UCSD-AML1 (cell line): Measurements from ENCODE around the gene EYS.

Source experiments
- DNase-seq: peaks from one replicate; lab custom pipeline; 2025; ENCODE audit not compliant: unreplicated experiment; lab: John Stamatoyannopoulos, UW

EYS gene

GRCh38 chr6:65707126-65707826 lies at the start of gene EYS:
TSS of gene EYS (minus strand) at chr6:65707226. CDS start at chr6:65495410, 211,816 bp downstream.
- no peak for DNase-seq

- DNase-seq, result no peak
These were observed 39.3 kb upstream of the EYS start for GRCh38 chr6:65746302-65746701.

GRCh38 chr6:65745614-65746013 lies 38.6 kb upstream of the EYS start:
- no peak for DNase-seq

DNA sequence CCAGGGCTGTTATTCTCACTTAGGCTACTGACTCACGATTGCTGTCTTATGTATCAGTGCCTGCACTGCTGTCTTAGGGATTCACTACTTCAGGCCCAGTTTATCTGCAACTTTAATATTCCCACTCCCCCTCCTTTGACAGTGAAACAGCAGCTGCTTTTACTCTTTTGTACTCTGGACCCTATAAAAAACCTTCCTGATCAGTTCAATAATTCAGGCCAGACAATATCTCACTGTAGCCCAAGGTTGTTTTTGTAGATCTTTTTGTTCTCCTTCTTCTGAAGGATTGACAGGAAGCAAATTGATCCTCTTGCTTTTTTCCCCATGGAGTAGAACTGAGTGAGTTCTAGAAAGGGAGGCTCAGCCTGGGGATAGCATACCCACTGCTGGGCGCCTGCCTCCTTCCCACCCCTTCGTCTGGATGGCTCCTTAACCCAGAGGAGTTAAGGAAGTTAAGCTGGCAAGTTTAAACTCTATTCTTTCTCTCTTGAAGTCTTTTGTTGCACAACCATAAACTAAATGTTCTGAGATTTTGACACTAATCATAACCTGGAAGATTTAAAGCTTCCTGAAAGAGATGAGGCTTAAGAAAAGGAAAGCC lies 22.0 kb upstream of the EYS start:
- no peak for DNase-seq

DNA sequence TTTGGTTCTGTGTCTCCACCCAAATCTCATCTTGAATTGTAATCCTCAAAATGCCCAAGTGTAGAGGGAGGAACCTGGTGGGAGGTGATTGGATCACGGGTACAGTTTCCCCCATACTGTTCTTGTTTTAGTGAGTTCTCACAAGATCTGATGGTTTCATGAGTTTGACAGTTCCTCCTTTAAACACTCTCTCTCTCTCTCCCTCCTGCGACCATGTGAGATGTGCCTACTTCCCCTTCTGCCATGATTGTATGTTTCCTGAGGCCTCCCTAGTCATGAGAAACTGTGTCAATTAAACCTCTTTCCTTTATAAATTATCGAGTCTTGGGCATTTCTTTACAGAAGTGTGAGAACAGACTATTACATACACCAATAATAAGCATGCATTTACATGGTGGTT lies 12.1 kb upstream of the EYS start:
- DNase-seq, result peak; percentile 3

GRCh38 chr6:65711531-65711930 lies 4.5 kb upstream of the EYS start:
- DNase-seq, result no peak

DNA sequence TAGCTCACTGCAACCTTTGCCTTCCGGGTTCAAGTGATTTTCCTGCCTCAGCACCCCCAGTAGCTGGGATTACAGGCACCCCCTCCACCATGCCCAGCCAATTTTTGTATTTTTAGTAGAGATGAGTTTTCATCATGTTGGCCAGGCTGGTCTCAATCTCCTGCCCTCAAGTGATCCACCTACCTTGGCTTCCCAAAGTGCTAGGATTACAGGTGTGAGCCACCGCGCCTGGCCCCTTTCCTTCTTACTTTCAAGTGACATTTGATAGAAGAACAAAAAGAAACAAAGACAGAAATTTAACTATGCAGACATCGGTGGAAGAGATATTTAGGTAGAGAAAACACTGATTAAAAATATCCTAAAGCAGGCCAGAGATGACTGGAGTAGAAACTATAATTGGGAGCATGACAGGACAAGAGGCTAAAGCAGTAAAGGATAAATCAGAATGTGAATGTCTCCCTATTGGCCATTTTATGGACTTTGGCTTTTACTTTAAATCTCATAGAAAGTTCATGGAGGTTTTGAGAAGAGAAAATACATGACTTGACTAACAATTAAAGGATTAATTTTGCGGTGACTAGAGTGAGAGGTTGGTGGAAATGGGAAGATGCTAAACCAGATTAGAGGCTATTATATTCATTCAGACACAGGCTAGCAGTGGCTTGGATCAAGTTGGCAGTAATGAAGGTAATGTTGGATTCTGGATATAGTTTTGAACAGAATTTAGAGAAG lies 2.2 kb upstream of the EYS start:
- no peak for DNase-seq

GRCh38 chr6:65708162-65708561 lies 1.1 kb upstream of the EYS start:
- no peak for DNase-seq

DNA sequence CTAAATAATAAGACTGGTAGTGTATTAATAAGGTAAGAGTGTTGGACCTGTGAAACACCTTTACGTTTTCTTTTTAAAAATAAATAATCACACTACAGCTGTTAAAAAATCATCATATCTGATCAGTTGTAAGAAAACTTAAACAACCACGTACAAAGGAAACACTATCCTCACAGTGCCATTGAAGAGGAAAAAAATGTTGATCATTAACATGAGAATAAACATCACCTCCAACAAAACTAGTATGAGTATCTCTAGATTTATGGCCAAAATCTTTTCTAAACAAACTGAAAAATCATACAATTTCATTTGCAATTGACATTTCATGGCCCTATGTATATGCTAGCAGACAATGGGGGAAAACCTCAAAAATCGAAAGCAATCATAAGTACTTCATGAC lies 590 bp downstream of the EYS start:
- no peak for DNase-seq

DNA sequence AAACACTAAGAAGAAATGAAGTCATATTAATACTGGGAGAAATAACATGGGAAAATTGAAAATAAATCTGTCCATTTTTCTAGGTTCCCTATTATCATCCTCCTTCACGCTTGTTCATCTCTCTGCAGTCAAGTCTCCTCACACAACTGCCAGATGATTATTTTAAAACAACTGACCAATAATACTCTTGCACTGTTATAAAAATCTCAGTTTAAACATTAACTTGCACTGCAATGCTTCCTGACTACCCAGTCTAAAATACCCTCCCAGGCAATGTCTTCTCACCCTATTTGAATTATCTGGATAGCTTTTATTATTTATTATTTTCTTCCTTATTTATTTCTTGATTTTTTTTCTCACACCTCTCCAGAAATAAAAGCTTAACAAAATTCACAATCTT lies 5.7 kb downstream of the EYS start:
- no peak for DNase-seq

GRCh38 chr6:65700561-65700960 lies 6.5 kb downstream of the EYS start:
- no peak for DNase-seq

DNA sequence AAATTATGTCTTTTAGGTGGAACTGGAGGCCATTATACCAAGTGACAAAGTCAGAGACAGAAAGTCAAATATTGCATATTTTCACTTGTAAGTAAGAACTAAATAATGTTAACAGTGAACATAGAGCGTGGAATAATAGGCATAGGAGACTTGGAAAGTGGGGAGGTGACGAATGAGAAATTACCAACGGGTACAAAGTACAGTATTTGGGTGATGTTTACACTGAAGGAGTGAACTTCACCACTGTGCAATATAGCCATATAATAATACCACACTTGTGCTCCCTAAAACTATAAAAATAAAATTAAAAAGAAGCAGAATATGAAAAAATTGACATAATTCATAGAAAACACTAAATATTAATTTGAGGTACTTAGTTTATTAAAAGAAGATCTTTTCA lies 14.9 kb downstream of the EYS start:
- no peak for DNase-seq

DNA sequence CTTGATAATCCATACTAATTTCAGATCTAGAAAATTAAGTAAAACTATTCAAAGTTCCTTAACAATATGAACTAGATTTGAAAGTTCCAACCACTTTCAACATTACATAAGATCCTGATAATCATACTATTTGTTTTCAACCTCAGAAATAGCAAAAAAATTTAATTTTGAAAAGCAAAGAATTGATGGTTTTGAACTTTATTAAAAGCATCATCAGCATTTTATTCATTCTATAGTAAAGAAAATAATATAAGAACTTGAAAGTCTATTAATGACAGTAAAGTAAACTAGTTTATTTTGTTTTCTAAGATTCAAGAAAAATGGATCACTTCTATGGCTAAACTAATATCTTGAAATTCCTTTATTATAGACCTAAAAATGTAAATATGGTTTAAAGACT lies 26.8 kb downstream of the EYS start:
- no peak for DNase-seq

DNA sequence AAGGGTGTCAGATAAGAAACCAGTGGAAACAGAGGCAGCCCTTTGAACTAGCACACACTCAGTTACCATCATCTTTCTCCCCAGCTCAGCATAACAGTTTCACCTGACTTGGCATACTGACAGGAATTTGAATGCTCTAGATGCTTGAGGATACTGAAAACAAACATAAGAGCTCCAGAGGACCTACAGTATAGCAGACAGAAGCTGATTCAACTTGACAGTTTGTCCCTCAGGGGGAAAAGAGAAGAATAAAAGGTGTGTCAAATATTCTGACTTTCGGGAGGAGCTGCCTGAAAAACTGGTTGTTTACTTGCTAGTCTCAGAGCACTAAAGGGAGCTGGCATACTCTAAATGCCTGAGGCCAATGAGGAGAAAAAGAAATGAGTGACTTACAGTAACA lies 35.1 kb downstream of the EYS start:
- no peak for DNase-seq

GRCh38 chr6:65667916-65668656 lies 38.9 kb downstream of the EYS start:
- no peak for DNase-seq

DNA sequence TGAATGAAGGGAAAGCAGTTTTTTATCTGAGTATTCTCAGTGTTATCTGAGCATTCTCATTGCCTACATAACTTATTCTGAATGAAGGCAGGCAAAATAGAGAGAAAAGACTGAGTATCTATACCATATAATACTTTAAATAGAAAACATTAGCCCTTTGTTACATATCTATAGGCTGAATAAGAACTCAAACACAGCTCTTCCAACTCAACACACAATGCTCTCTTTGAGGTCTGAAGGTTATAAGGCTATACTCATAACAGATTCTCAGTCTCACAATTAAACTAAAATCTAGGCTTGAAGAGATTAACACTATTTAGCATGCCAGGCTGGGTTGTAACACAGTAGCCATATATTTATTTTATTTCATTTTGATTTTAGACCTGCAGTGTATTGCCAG lies 56.9 kb downstream of the EYS start:
- DNase-seq, result no peak

DNA sequence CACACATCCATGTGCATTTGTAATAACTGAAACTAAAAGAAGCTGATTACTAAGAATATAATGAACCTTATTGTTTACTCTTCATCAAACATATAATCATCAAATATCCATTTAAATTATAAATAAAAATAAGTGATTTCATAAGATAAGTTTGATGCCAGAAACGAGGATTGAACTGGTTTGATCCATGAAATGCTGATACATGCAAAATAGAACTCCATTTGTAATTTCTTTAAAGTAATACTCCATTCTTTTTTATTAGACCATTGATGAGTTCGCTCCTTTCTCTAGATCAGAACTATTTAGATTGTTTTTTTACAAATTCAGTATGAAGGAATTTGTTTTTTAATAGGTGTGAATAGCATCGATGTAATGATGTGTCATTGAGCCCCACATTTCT lies 57.6 kb downstream of the EYS start:
- DNase-seq, result no peak

DNA sequence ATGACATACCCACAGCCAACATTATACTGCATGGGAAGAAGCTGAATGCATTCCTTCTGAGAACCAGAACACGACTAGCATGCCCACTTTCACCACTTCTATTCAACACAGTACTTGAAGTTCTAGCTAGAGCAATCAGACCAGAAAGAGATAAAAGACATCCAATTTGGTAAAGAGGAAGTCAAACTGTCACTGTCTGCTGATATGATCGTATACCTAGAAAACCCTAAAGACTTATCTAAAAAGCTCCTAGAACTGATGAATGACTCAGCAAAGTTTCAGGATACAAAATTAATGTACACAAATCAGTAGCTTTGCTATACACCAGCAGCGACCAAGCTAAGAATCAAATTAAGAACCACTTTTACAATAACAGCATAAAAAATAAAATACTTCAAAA lies 60.5 kb downstream of the EYS start:
- DNase-seq, result no peak

- no peak for DNase-seq
These were observed 64.2 kb downstream of the EYS start for GRCh38 chr6:65642776-65643175.

- peak; percentile 8 for DNase-seq
These were observed 68.8 kb downstream of the EYS start for GRCh38 chr6:65638047-65638831.
